Islet of Langerhans (tissue), 1 donor: ENCODE measurements around the gene KDM6A.
A peak's percentile ranks its signal among the peaks of the same experiment; 100 is the strongest.
"Not testable (repeated sequence)": the region's sequence is repeated elsewhere in the genome, so short reads cannot be mapped to it uniquely, and the experiment has no call there.

Experiments used
- FAIRE-seq: peaks from one replicate; lab custom pipeline; 2011; peaks lifted over from hg19 to GRCh38; lab: Jason Lieb, UNC

KDM6A gene

GRCh38 chrX:44967221-44967620 is 94.2 kb downstream of the KDM6A start:
- FAIRE-seq, result no peak

DNA sequence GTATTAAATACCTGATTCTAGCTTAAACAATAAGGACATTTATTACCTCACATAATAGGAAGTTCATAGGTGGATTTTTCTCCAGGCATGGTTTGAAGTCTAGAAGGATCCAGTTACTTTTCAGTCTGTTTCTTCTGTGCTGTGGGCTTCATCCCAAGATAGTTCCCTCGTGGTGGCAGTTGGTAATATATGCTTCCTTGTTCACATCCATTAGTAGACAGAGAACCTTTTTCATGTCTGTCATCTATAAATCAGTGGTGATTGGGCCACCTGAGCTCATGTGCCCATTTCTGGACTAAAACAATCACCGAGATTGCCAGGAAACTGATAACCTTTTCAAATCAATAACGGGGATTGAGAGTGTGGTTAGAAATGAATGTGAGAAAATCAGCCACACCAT is 97.7 kb downstream of the KDM6A start:
- no peak for FAIRE-seq

DNA sequence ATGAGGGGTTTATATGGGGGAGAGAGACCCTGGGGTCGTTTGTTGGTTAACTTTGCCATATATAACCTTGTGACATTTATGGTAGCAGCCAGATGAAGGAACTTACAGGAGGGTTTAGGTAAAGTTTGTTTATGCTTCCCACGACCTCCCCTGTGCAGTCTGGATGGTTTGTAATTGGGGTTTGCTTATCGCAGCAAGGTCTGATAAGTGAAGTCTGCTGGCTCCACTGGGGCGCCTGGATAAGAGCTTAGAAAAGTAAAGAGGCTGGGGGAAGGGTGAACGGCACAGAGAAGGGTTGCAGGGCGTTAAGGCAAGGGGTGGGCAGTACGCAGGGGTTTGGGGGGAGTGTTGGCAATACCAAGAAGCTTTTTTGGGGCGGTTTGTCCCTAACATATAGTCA is 98.7 kb downstream of the KDM6A start:
- FAIRE-seq, result no peak

DNA sequence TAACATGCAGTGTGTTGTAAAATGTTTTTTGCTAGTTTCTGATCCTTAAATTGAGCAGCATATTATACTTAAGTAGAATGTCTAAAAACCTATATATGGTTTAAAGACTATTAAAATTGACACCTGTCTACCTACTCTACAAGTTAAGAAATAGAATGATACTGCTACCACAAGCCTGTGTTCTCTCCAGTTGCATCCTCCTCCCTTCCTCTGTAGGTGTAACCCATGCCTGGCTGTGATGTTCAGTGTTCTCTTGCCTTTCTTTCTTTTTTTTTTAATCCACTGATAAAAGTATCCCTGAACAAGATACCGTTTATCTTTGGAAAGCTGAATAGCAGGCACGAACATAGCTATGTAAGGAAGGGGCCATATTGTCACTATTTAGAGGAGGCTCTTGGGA is 99.1 kb downstream of the KDM6A start:
- FAIRE-seq, result no peak

- no peak for FAIRE-seq
Observed at GRCh38 chrX:44973420-44973932, 100.5 kb downstream of the KDM6A start.

GRCh38 chrX:44974451-44974850 is 101.5 kb downstream of the KDM6A start:
- no peak for FAIRE-seq

GRCh38 chrX:44975666-44976263 is 102.8 kb downstream of the KDM6A start:
- FAIRE-seq, result no peak

- no peak for FAIRE-seq
Observed at GRCh38 chrX:44978976-44979375, 106.0 kb downstream of the KDM6A start.

GRCh38 chrX:44980403-44980802 is 107.4 kb downstream of the KDM6A start:
- no peak for FAIRE-seq

DNA sequence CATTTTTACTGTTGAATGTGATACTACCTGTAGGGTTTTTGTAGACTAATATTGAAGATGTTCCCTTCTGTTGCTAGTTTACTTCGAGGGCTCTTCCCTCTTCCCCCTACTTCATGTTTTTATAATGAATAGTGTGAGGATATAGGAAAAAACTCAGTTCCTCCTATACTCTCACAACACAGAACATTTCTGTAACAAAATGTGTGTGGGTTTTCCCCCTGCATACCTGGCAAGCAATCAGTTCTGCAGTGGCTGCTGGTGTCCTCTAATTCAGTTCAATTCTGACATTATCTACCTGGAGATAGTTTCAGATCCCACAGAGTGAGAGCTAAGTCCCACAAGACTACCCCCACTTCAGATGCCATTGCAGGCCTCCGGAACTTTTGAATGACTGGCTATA is 107.9 kb downstream of the KDM6A start:
- no peak for FAIRE-seq

GRCh38 chrX:44989995-44990770 is 117.2 kb downstream of the KDM6A start:
- FAIRE-seq, result no peak

- no peak for FAIRE-seq
Observed at GRCh38 chrX:44992775-44993174, 119.8 kb downstream of the KDM6A start.

- FAIRE-seq, result peak; percentile 90
Observed at GRCh38 chrX:44996277-44996676, 123.3 kb downstream of the KDM6A start.

DNA sequence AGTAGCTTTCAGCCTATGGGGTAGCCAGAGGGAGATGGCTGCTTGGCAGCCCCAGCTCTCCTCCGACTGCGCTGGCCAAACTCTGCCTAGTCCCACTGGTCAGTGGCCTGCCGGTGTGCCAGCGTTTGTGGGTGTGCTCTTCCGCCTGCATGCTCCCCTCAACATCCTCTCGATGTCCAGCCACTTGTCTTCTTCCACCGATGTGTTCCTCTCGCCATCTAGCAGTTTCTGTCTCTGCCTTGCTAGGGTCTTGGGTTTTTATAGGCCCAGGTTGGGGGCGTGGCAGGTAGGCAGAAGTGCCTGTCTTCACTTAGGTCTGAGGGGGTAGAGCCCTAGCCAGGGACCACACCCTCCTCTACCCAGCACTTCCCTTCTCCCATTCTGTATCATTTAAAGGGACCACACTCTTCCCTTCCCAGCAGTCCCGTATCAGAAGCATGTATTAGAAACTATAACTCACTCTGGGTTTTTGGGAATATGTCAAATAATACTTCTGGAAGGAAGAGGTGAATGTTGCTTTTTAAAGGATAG is 124.4 kb downstream of the KDM6A start:
- FAIRE-seq, result no peak

- FAIRE-seq, result no peak
Observed at GRCh38 chrX:44997888-44998287, 124.9 kb downstream of the KDM6A start.

DNA sequence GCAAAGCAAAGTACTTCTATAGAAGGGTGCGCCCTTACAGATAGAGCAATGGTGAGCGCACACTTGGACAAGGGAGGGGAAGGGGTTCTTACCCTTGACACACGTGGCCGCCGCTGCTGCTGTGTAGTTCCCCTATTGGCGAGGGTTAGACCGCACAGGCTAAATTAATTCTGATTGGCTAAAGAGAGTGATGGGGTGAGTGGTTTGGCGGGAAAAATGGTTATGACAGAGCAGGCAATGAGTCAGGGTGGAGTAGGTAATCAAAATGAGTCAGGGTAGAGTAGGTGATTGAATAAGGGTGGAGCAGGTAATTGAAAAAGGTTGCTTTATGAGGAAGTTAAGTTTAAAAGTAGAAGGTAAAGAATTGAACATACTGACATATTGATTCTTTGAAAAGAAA is 126.2 kb downstream of the KDM6A start:
- FAIRE-seq, result not testable (repeated sequence)

DNA sequence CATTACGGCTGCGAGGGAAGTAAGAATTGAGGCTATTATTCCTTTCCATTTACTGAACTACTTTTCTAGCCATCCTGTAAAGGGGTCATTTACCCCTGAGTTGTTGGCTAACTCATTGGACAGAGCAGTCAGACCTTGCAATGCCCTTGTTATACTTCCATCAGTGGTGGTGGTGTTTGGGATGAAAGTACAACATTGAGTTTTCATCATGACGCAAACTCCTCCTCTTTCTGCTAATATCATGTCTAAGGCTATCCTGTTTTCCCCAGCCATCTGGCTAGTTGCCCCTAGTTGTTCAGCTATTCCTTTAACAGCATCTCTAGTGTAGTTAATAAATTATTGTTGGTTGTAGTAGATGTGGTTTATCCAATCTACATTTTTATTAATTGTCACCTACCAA is 126.9 kb downstream of the KDM6A start:
- not testable (repeated sequence) for FAIRE-seq

DNA sequence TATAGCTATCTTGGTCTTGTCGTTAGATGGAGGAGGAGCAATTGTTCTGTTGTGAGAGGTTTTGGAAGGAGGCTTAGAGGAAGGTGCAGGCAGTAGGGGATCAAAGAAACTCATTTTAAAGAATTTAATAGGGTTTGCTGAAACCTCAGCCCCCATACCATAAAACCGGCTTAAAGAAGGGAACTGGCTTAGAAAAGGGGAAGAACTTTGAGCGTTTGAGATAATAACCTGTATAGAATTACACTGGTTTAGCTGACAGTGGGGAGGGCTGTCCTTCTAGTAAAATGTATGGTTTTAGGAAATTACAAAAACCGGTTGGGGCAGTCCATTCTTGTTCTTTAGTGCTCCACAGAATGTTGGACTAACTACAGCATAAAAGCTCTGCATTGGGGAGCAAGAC is 128.1 kb downstream of the KDM6A start:
- FAIRE-seq, result no peak

GRCh38 chrX:45003085-45003484 is 130.1 kb downstream of the KDM6A start:
- no peak for FAIRE-seq

DNA sequence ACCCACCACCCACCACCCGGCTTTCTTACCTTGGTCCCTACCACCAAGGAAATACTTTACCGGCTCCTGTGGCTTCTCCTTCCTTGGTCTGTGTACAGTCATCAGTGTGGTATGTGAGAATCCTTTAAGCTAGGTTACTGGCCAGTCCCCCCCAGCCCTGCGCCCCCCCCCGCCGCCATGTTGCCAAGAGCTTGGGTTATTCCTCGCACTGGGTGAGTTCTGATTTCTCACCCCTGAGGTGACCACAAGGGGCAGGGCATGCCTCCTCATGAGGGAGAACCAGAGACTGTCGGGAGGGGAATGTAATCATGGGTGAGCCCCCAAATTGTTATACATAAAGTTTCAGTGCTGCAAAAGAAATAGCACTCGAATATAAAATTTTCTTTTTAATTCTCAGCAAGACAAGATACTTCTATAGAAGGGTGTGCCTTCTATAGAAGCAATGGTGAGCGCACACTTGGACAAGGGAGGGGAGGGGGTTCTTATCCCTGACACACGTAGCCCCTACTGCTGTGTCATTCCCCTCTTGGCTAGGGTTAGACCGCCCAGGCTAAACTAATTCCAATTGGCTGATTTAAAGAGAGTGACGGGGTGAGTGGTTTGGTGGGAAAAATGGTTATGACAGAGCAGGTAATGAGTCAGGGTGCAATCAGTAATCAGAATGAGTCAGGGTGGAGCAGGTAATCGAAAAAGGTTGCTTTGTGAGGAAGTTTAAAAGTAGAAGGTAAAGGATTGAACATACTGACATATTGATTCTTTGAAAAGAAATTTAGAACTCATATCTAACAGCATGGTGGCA is 133.2 kb downstream of the KDM6A start:
- no peak for FAIRE-seq

DNA sequence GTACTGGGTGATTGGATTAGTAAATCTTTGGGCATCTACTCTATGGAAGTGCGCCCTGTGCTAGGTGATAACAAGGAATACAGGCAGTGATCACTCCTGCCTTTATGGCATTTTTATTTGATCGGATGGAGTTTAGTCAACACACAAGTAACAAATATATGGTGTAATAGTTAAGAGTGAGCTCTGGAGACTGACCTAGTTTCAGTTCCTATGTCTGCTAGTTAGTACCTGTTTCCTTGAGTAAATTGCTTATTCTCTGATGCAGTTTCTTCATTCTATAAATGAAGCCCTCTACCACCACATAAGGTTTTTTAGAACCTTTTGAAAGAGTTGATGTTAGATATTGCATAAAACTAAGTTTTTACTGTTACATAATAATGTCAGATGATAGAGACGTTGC is 134.6 kb downstream of the KDM6A start:
- no peak for FAIRE-seq

- no peak for FAIRE-seq
Observed at GRCh38 chrX:45009371-45010000, 136.5 kb downstream of the KDM6A start.
